Pons (tissue), 1 donor: ENCODE results near the gene MALRD1.

ENCODE experiments used
- DNase-seq: peaks from one replicate; pipeline ENCODE4 v3.0.0-alpha.2; 2016; ENCODE audit warnings: low spot score

MALRD1 gene

GRCh38 chr10:19651549-19651948 lies 602.9 kb downstream of the MALRD1 start:
- no peak for DNase-seq

GRCh38 chr10:19652750-19653149 lies 604.1 kb downstream of the MALRD1 start:
- DNase-seq, result no peak

- DNase-seq, result no peak
Measured at GRCh38 chr10:19653931-19654330, 605.3 kb downstream of the MALRD1 start.

DNA sequence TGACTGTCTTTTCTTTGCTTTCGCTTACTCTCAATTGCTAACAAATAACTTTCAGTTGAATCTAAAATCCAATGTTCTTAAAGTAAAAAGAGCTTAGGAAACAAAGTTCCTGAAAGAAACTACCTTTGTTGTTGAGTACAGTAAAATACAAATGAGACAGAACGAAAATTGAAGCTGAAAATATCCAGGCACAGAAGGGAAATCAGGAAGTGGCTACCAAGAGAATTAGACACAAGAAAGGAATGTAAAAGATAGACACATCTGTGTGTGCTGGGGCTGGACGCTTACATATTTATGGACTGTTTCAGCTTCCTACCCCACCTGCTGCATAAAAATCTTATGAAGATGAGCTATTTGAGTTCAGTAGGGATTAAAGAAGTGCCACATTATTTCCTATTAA lies 606.0 kb downstream of the MALRD1 start:
- peak; percentile 9 for DNase-seq

DNA sequence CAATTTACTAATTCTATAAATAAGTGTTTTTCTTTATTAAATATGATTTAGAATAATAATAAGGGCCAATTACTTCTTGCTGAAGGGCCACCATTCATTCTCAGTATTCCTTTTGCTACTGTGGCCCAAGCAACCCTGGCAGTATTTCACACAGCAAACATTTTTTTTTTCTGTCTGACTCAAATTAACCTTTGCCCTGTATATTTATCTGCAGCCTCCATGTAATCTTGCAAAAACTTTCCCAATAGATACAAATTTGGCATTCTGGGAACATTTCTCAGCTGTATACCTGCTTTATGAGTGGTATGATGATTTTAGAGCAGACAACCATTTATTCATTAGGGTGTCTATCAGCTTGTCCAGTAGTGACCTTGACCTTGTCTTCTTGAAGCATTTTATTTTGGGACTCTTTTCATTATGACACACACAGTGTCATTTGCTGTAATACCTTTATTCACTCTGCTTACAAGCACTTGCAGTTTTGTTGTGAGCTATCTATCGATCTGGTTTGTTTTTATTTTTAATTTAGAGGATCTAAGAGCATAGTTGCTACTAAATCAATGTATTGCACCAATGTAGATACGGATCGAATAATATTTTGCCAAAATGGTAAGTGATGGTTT lies 607.9 kb downstream of the MALRD1 start:
- no peak for DNase-seq

DNA sequence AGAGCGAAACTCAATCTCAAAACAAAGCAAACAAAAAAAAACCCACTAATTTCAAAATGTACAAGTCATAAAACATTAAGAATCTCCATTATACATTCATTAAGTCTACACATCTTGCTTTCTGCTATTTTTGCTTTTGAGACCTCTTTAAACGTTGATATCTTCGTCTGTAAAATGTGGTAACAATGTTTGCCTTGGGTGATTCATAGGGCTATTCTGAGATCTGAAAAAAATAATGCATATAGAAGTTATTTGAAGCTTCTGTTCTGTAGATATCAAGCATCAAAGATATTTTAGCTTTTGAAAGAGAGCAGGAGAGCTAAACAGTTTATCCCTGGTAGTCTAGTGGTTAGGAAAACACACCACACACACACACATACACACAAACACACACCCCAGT lies 609.5 kb downstream of the MALRD1 start:
- no peak for DNase-seq

- no peak for DNase-seq
Measured at GRCh38 chr10:19658622-19659233, 610.1 kb downstream of the MALRD1 start.

DNA sequence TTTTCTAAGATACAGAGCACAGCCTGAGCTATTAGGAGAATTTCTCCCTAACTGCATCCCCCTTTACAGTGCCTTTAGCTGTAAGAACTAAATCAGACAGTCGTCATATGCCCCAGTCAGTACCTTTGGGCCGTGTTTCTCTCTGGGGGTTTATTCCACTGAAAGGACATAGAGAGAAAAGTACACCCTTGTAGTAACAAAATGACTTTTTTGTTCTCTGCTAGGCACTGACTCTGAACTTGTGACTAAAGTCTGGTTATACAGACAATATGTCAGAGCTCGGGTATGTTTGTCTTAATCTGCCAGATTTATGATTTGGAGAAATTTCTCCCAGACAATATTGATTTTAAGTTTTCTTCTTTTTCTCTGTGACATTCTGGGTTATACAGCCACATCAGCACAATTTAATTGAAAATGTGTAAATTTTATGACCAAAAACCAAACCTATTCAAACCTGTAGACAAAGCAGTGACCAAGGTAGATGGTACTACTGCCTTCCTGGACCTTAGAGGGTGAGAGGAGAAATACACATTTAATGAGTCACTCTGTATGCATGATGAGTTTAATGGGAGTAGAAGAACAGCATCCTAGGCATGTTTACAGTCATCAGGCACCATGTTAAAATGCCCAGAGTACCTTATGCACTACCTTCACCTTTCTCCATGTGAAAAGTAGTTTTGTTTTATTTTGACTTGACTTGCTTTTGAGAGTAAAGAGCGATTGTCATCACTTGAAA lies 611.5 kb downstream of the MALRD1 start:
- no peak for DNase-seq

- no peak for DNase-seq
Measured at GRCh38 chr10:19663344-19663743, 614.7 kb downstream of the MALRD1 start.

- no peak for DNase-seq
Measured at GRCh38 chr10:19668116-19668515, 619.5 kb downstream of the MALRD1 start.

- no peak for DNase-seq
Measured at GRCh38 chr10:19676063-19676462, 627.5 kb downstream of the MALRD1 start.

DNA sequence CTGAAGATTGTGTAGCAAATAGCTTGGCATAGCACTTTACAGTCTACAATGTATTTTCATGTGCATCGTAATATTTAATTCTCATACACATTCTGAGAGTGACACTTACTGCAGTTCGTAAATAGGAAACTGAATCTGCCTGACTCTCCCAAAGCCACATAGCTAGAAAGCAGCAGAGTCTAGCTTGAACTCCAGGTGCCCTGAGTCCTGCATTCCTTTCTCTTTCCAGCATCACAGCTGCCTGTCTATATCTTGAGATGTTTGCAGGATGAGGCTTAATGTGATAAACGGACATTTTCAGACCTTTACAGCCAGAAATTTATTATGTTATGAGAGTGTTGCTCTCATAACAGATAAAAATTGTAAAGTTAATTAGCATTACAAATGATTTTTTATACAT lies 634.8 kb downstream of the MALRD1 start:
- no peak for DNase-seq

GRCh38 chr10:19683960-19684359 lies 635.4 kb downstream of the MALRD1 start:
- no peak for DNase-seq

DNA sequence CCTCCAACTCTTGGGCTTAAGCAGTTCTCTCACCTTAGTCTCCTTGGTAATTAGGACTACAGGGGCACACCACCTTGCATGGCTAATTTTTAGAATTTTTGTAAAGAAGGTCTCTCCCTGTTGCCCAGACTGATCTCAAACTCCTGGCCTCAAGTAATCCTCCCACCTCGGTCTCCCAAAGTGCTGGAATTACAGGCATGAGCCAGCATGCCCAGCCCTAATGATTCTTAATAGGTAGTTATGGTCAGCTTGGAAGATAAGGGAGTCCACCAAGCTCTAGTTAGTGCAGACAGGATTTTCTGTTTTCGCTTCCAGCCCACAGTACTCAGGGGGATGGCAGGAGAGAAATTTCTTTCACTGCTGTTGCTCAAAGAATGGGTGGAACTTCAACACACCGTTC lies 639.7 kb downstream of the MALRD1 start:
- DNase-seq, result no peak

DNA sequence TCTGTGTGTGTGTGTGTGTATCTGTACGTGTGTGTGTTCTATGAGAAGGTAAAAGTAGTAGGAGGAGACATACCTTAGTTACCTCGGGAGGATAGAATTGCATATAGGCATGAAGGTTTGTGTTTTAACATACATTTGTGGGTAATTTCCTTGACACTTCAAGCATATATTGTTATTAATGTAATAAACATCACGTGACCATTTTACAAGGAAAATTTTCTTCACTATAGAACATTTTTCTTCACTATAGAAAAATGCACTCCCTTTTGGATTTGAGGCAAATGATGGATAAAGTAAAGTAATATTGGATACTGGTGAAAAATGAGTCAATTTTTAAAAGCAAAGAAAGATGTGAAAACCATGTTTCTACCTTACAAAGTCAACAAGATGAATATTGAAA lies 640.6 kb downstream of the MALRD1 start:
- no peak for DNase-seq

DNA sequence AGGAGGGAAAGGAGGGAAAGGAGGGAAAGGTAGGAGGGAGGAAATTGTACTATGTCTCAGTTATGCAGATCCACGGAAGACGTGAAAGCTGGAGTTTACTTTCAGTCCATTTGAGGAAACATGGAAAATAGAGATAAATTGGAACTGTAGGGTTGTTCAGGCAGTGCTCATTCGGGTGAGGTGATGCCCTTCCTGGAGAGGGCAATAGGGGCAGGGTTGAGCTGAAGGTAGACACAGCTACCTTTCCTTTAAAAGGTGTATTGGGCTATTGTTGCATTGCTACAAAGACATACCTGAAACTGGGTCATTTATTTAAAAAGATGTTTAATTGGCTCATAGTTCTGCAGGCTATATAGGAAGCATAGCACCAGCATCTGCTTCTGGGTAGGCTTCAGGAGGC lies 650.7 kb downstream of the MALRD1 start:
- DNase-seq, result no peak

DNA sequence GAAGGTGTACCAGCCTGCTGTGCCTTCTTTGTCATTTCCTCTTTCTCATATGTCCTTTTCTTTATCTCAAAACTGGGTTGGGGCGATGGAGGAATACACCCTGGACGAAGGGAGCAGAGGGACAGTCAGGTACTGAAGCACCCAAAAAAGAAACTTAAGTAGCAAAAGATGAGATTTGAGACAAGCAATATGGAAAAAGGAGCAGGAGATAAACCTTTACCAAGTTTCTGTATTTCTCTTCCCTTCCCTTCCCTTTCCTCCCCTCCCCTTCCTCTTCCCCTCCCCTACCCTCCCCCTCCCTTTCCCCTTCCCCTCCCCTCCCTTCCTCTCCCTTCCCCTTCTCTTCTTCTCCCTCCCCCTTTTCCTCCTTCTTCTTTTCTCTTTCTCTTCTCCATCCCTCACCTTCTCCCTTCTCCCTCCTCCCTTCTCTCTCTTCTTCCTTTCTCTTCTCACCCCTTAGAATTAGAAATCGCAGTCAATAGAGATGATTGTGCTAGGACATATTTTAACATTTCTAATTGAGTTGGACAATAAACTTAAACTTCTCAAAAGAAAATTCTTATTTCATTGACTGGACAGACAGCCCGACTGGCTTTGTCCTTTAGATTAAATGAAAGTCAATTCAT lies 652.9 kb downstream of the MALRD1 start:
- DNase-seq, result no peak

DNA sequence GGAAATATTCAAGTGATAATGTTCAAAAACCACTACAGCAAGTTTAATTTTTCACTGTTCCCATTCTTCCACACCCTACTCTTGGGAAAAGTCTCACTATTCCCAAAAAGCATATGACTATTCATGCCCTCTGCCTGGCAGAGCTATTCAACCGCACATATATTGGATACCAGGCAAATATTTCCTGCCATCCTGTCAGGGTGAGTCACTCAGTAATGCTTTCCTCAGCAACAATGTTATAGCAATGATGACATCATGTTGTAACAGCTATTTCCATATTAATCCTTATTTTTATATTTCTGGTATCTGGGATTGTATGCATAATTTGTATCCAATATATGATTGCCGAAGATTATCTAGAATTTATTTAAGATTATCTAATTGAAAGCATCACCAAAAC lies 653.6 kb downstream of the MALRD1 start:
- DNase-seq, result no peak

GRCh38 chr10:19704544-19704943 lies 655.9 kb downstream of the MALRD1 start:
- no peak for DNase-seq

DNA sequence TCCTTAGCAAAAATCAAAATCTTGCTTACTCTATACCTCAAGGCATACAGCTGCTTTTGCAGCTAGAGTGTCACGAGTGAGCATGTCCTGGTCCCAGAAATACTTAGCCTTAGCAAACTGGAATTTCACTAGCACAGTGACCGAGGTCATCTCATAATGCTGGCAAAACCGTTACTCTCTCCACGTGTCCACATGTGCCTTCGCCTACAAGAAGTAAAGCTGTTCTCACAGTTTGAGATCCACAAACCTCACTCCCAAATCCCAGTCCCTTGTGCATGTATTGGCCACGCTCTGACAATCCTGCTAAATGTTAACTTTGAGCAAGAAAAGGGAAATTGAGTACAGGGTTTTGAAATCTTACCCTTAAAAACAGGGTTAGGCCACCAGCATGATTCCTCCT lies 656.6 kb downstream of the MALRD1 start:
- DNase-seq, result no peak

GRCh38 chr10:19706904-19707303 lies 658.3 kb downstream of the MALRD1 start:
- no peak for DNase-seq

GRCh38 chr10:19707376-19707775 lies 658.8 kb downstream of the MALRD1 start:
- DNase-seq, result no peak

DNA sequence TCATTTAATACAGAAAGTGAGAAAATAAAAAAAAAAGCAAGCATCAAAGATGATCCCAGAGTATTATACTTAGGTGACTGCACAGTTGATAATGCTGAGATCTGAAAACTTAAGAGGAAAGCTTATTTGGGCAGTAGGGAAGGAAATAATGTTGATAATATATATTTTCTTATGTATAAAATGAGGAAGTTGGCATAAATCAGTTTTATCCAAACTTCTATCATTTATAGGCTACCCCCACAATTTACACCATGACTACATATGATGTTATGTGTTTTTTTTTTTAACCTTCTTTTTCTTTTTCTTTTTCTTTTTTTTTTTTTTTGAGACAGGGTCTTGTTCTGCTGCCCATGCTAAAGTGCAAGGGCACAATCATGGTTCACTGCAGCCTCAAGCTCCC lies 659.4 kb downstream of the MALRD1 start:
- no peak for DNase-seq
